Hepatic stellate cell (primary cell): ENCODE data around the gene CBFA2T2.
"Not testable (repeated sequence)": the region's sequence is repeated elsewhere in the genome, so short reads cannot be mapped to it uniquely, and the experiment has no call there.

Experiments
- DNase-seq: peaks from one replicate; pipeline ENCODE4 v3.0.0; 2011; ENCODE audit warnings: low spot score

CBFA2T2 gene

DNA sequence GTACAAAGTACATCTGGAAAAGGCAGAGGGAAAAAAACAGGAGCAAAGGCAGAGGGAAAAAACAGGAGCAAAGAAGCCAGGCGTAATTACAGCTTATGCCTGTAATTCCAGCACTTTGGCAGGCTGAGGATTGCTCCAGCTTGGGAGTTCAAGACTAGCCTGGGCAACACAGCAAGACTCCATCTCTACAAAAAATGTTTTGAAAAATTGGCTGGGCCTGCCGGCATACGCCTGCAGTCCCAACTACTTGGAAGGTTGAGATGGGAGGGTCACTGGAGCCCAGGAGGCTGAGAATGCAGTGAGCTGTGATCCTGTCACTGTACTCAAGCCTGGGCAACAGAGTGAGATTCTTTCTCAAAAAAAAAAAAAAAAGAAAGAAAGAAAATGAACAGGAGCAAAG lies 19.0 kb upstream of the CBFA2T2 start:
- DNase-seq, result no peak

DNA sequence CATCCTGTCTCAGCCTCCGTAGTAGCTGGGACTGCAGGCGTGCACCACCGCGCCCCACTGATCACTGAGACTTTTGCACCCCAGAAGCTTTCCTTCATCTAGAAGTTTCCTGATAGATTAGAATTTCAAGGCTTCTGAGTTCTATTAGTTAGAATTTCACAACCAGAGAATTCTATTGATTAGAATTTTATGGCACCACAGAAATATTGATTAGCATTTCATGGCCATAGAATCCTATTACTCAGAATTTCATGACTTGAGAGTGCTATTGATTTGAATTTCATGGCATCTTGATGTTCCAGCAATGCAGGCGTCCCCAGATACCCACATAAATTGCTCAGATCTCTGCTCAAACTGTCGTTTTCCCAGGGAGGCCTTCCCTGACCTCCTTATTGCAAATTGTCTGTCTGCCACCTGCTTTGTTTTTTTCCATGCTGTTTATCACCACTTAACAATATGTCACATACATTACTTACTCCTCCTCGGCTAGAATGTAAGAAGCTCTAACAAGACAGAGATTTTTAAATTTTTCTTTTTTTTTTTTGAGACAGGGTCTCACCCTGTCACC lies 16.9 kb upstream of the CBFA2T2 start:
- DNase-seq, result no peak

DNA sequence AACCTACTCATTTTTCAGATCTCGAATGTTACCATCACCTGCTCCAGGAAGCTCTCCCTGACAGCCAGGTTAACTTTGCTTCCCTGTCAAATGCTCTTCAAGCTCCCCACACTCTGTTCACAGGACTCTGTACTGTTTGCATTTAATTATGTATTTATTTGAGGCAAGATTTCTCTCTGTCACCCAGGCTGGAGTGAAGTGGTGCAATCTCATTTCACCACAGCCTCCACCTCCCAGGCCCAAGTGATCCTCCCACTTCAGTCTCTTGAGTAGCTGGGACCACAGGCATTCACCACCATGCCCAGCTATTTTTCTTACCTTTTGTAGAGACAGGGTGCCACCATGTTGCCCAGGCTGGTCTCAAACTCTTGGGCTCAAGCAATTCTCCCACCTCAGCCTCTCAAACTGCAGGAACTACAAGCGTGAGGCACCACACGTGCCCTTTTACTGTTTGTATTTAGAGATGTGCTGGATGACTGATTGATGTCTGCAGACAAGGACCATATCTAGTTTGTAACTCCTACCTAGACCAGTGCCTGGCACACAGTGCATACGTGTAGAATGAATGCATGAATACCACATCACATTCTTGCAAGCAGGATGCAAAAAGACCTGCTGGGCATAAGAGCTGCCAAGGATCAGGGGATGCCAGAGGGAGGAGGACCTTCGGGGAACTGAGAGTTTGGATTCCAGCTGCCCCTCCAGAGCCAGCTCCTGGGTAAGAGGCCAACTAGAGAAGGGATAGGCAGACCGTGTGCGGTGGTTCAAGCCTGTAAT lies 15.6 kb upstream of the CBFA2T2 start:
- DNase-seq, result no peak

DNA sequence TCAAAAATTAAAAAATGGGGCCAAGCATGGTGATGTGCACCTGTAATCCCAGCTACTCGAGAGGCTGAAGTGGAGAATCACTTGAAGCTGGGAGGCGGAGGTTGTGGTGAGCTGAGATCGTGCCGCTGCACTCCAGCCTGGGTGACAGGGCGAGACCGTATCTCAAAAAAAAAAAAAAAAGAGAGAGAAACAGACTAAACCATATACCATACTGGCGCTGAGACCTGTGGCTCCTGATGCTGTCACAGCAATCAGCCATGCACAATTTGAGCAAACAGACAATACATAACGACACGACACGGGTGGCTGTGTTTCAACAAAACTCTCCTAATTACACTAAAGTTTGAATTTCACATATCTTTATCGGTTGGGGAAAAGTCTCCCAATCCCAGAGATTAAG lies 14.9 kb upstream of the CBFA2T2 start:
- DNase-seq, result no peak

DNA sequence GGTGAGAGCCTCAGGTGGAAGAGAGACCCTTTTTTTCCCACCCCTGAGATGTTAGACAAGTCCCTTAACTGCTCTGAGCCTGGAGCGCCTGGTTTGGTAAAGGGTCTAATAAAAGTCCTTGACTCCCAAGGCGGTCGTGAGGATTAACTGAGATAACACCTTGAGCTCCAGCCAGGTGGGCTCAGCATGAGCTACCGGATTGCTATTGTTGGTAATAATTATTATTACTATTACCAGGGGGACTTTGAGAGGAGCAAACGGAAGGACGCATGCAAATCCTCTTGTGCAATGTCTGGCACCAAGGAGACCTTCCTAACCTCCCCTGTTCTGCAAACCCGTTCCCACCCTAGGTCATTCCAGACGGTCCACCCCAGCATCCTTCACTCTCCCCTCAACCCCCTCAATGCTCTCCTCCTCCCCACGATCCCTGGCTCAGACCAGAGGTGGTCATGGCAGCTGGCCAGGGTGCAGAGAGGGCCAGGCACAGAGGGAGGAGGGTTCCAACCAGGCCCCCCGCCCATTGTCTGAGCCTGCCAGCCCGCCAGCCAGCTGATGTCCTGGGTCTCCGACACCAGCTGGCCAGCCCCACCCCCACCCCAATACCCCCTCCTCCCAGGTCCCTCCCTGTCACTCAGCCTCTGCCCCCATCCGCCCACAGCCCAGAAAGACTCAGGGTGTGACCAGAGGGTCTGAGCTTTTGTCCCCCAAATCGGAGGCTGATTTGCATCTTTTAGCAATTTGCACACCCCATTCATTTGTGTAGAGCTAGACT lies 14.3 kb upstream of the CBFA2T2 start:
- no peak for DNase-seq

DNA sequence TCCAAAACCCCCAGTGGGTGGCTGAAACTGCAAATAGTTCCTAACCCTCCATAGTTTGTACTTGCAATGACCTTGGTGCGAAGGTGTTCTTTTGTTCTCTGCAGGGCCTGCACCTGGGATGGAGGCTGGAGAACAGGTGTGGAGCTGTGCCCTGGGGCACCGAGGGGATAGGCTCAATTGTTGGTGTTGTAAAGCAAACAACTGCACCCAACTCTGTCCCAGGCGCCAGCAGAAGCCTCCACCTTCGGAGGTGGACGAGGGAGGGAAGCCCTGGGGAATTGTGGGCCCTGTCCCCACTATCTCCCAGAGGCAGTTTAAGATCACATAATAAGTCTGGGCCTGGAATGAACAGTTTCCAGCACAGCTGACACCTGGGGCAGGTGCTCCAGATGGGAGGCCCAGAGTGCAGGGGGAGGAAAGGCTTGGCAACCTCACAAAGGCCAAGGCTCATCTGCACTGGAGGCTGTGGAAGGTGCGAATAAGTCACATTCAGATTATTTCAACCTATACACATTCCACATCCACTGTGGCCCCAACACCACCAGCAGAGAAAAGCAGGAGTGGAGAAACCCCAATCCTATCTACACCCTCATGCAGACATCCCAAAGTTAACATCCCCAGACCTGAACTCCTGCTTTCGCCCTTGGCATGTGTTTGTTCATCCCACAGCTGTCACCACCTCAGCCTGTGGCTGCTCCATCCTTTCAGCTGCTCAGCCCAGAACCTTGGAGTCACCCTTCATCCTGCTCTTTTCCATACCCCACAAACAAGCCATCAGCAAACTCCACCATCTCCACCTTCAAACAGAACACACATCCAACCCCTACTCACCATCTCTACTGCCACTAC lies 12.3 kb upstream of the CBFA2T2 start:
- no peak for DNase-seq

DNA sequence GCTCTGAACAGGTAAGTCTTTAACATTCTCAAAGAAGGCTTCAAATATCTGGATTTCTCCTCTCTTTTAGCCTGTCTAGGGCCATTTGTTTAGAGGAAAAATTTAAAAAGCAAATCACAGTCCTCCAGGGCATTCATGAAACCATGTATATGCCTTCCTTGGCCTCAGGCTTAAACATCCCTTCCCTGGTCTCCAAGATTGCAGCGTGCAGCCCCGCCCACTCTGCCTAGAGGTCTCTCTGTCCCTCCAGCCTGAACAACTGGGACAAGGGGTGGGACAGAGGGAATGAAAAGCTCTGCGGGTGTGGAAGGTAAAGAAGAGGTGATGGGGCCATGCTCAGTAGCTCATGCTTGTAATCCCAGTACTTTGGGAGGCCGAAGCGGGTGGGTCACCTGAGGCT lies 9.8 kb upstream of the CBFA2T2 start:
- no peak for DNase-seq

DNA sequence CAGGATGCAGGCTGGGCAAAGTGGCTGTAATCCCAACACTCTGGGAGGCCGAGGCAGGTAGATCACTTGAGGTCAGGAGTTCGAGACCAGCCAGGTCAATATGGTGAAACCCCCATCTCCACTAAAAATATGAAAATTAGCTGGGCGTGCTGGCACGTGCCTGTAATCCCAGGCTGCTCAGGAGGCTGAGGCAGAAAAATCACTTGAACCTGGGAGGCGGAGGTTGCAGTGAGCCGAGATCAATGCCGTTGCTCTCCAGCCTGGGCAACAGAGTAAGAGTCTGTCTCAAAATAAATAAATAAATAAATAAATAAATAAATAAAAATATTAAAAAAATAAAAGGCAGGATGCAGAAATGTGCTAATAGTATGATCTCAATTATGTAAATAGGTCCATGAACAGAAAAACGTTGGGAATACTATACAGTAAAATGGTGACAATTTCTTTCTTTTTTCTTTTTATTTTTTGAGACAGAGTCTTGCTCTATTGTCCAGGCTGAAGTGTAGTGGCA lies 8.4 kb upstream of the CBFA2T2 start:
- DNase-seq, result no peak

DNA sequence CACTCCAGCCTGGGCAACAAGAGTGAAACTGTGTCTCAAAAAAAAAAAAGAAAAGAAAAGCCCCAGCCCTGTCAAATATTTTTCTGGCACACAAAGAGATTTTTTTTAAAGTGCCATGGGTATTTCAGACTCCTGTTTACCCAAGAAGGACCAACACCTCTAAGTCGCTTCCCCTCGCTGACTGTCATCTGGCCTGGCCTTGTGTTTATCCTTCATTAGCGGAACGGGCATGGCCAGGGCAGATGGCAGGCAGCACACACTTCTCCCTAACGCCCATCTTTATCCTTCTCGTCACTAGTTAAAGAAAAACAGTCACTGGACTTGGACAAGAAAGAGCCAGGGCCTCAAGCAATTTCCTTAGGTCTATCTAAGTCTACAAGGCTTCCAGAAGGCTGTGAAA lies 7.3 kb upstream of the CBFA2T2 start:
- no peak for DNase-seq

DNA sequence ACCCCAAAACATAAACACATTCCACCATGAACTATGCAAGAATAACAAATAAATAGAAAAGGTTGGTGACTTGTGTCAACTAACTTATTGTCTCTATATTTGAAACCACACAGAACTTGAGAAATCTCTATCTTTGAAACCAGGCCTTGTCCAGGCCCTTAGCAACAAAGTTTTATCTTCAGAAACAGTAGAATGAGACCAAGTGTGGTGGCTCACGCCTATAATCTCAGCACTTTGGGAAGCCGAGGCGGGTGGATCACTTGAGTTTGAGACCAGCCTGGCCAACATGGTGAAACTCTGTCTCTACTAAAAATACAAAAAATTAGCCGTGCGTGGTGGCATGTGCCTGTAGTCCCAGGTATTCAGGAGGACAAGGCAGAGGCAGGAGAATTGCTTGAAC lies 6.7 kb upstream of the CBFA2T2 start:
- DNase-seq, result not testable (repeated sequence)

DNA sequence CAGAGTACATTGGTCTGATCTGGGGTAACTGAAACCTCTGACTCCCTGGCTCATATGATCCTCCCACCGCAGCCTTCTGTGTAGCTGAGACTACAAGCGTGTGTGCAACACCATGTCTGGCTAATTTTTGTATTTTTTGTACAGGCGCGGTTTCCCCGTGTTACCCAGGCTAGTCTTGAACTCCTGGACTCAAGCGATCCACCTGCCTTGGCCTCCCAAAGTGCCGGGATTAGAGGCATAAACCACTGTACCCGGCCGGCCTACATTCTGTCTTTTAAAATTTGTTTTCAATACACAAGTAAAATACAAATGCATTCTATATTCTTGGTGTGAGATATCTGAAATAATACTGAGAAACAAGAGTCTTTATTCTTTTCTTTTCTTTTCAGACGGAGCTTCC lies 1.7 kb upstream of the CBFA2T2 start:
- DNase-seq, result no peak

DNA sequence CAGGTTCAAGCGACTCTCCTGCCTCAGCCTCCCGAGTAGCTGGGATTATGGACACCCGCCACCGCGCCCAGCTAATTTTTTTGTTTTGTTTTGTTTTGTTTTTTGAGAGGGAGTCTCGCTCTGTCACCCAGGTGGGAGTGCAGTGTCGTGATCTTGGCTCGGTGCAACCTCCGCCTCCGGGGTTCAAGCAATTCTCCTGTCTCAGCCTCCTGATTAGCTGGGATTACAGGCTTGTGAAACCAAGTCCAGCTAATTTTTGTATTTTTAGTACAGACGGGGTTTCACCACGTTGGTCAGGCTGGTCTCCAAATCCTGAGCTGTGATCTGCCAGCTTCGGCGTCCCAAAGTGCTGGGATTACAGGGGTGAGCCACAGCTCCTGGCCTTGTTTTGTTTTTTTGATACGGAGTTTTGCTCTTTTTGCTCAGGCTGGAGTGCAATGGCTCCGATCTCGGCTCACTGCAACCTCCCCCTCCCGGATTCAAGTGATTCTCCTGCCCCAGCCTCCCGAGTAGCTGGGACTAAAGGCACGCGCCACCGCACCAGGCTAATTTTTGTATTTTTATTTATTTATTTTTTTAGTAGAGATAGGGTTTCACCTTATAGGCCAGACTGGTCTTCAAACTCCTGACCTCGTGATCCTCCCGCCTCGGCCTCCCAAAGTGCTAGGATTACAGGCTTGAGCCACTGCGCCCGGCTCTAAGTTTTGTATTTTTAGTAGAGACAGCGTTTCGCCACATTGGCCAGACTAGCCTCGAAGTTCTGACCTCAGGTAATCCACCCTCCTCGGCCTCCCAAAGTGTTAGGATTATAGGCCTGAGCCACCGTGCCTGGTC lies 1.0 kb upstream of the CBFA2T2 start:
- not testable (repeated sequence) for DNase-seq

DNA sequence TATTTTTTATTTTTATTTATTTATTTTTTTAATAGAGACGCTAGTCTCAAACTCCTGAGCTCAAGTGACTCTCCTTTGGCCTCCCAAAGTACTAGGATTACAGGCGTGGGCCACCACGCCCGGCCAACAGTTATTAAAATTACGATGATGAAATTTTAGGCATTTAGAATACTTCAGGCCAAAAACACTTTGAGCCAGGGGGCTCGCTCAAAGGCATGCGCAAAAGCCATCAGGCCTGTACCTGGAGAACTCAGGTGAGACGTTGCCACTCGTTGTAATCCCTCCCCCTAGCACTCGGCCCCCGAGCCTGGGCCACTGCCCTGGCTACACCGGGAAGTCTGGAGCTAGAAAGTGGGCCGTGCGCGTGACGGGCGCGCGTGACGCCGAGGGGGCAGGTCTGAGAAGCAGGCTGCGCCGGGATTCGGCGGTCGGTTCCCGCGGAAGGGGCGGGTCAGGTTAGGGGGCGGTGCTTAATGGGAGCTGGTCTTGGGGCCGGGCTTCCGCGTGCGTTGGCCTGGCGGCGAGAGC lies 337 bp upstream of the CBFA2T2 start:
- peak; percentile 98 for DNase-seq

DNA sequence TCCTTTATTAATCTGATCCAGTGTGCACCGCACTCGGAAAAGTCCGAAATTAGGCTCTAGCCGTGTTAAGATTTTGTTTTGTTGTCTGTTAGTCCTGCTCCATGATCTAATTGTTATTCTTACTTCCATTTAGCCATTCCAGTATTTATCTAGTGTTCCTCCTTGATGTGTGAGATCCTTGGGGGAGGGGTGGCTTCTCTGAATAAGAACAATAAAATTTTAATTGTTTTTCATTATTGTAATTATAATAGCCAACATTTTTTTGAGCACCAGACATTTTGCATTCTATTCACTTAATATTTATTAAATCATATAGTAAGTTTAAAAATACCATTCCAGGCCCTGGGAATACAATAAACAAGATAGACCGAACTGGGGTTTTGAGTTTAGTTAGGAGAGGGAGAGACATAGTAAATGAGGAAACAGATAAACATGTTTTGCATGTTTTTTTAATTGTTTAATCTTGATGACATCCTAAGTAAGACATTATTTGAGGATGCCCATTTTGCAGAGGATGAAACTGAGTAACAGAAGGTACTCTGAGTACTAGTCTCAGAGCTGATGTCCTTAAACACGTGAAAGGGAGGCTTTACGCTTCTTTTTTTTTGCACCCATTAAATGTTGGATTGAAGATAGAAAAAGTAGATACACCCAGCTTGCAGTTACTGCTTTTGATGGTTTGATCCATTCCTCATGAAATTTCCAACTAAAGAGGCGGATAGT lies 1.2 kb downstream of the CBFA2T2 start:
- DNase-seq, result peak; percentile 20

DNA sequence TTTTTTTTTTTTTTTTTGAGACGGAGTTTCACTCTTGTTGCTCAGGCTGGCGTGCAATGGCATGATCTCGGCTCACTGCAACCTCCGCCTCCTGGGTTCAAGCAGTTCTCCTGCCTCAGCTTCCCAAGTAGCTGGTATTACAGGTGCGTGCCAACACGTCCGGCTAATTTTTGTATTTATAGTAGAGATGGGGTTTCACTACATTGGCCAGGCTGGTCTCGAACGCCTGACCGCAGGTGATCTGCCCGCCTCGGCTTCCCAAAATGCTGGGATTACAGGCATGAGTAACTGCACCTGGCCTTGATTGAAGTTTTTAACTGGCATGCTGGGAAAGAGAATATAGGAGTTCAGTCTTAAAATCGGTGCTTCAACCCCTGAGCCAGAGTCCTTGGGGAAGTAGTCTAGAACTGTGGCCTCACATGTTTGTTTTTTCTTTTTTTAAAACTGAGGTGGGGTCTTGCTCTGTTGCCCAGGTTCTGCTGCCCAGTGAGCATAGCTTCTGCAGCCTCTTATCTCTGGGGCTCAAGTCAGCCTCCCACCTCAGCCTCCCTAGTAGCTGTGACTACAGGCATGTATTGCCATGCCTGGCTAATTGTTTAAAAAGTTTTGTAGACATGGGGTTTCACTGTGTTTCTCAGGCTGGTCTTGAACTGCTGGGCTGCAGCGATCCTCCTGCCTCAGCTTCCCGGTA lies 3.3 kb downstream of the CBFA2T2 start:
- no peak for DNase-seq

DNA sequence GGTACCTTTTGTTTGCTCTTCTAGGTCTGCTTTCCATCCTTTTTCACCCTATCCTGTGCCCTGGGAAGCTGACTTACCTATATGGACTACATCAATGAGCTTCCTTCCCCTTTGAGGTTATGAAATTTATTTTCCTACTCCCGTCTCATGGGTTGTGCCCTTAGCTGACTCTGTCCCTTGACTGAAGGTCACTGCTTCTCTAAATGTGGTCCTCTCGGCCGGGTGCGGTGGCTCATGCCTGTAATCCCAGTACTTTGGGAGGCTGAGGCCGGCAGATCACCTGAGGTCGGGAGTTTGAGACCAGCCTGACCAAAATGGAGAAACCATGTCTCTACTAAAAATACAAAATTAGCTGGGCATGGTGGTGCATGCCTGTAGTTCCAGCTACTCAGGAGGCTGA lies 6.9 kb downstream of the CBFA2T2 start:
- not testable (repeated sequence) for DNase-seq

DNA sequence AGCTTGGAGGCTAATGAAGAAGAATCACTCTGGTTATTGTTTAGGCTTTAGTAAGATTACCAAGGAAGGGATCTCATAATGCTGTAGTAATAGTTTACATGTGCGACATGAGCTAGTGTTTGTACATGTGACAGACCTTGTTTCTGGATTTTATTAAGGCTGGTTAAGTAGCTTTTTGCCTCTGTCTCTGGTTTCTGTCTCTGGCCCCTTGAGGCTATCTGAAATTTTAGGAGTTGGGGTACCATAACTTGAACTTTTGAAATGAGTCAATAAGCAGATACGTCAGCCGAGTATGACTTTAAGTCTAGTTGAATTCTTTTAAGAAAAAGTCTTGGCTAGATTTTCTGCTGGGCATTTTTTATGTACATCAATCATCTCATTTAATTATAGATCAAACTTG lies 9.5 kb downstream of the CBFA2T2 start:
- DNase-seq, result no peak

DNA sequence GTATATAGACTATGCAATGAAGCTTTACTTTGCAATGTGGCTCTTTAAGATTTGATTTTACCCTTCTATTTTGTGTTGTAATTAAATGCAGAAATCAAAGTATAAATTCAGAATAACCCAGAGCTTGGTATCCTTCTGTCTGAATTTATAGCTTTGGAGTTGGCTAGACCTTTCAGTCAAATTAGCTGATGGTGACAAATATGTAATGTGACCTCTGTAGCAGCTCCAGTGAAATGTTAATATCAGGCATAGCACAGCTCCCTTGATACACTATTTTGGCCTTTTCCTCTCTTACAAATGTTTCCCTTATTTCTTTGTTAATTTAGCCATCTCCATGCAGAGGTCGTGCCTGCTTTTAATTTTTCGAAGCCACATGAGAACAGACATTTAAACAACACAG lies 11.1 kb downstream of the CBFA2T2 start:
- DNase-seq, result no peak

DNA sequence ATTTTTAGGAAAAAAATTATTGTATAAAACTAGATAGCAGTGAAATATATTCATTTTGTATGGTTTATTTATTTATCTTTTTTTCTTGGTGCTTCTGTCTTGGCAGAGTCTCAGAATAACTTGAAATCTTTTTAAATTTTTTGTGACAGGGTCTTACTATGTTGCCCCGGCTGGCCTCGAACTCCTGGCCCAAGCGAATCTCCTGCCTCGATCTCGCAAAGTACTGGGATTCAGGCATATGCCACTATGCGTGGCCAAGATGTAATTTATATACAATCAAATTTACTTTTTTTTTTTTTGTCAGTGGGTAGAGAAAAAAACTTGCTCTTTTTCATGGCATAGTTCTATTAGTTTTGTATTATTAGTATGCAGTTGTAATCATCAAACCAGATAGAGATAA lies 13.7 kb downstream of the CBFA2T2 start:
- DNase-seq, result no peak

DNA sequence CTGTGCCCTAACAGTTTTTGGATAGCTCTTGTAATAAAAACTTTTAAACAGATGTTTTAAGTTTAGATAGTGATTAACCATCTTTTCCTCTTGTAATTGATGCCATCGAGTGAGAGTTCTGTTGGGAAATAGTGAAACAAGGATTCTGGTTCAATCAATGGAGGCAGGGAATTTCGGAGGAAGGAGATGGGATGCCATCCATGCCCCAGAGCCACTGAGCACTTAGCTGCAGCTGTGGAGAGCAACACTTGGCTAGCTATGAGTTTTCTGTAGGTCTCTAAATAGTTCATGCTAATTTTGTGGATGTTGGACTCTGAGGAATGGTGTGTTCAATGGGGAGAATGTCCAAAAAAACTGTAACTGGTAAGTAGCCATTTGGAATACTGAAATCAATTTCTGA lies 16.7 kb downstream of the CBFA2T2 start:
- DNase-seq, result no peak
